ENCODE data around the gene ANAPC16. TPM values are rescaled to one million over a fixed set of nuclear protein-coding genes. Genes with fewer than 3 reads are reported as not detected.

ANAPC16 gene
- total RNA-seq, 2 donors from 2014 or later, result 57.4 to 68.4 TPM

DNA sequence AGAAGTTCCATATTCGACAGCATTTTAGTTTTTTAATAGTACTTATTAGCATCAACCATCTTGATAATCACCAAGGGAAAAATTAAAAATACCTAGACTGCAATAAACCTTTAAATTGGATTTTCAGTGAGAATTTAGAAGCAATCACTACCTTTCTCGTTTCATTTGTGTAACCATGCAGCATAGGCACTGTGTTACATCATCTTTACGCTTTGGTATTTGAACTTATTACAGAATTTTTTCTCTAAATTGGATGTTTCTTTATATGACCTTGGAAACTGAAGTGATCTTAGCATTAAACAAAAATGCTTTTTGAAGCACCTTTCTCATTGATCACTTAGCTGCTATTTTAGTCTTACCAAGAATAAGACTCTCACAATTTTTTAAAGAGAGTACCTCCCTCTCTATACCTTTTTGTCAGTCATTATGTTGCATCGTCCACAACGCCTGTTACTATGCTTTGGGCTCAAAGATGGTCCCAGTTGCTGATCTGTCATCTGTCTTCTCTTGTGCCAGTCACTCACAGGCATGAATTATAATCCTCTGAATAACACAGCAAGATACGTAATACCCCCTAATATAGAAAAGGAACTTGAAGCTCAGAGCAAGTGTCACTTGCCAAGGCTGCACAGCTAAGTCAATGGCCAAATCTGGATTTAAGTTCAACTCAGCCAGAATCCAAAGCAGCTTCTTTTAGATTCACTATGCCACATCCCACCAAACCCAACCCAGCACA, 19.9 kb downstream of the ANAPC16 start:
- Mint-ChIP-seq H3K36me3 (ENCODE audit: low read depth) (peaks cover 27% of the 10 kb centered on the region), H3K4me1 (peaks cover 2% of the 10 kb centered on the region), H3K4me3 (no peak overlapping the region), H3K9me3 (no peaks in the 10 kb centered on the region), H3K27me3 (ENCODE audit: insufficient read depth) (no peaks in the 10 kb centered on the region), H3K27ac (no peak overlapping the region)
- H3K27ac ChIP-seq (ENCODE audit: low read depth, low read length), result no peak overlapping the region
- no peak overlapping the region for H3K4me3 ChIP-seq (ENCODE audit: low read length)
- H3K9me3 ChIP-seq (ENCODE audit: control insufficient read depth, low read length), result no peaks in the 10 kb centered on the region
- DNase-seq, result no peak
- 95 to 96% methylated on average over 6 of the region's 6 CpGs for WGBS, 2 experiments (ENCODE audit: insufficient coverage in 1 of 2, insufficient read length in 1 of 2)
- no peaks in the 10 kb centered on the region for H3K4me1 ChIP-seq (ENCODE audit: control insufficient read depth, insufficient read depth, low read length)
- H3K27me3 ChIP-seq (ENCODE audit: control insufficient read depth, insufficient read depth, low read length, poor library complexity, severe bottlenecking), result no peaks in the 10 kb centered on the region
- no peak overlapping the region for H3K9ac ChIP-seq (ENCODE audit: extremely low read depth, low read length, poor library complexity, severe bottlenecking)
- TF ChIP-seq, protein P1, sequence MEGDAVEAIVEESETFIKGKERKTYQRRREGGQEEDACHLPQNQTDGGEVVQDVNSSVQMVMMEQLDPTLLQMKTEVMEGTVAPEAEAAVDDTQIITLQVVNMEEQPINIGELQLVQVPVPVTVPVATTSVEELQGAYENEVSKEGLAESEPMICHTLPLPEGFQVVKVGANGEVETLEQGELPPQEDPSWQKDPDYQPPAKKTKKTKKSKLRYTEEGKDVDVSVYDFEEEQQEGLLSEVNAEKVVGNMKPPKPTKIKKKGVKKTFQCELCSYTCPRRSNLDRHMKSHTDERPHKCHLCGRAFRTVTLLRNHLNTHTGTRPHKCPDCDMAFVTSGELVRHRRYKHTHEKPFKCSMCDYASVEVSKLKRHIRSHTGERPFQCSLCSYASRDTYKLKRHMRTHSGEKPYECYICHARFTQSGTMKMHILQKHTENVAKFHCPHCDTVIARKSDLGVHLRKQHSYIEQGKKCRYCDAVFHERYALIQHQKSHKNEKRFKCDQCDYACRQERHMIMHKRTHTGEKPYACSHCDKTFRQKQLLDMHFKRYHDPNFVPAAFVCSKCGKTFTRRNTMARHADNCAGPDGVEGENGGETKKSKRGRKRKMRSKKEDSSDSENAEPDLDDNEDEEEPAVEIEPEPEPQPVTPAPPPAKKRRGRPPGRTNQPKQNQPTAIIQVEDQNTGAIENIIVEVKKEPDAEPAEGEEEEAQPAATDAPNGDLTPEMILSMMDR (conservative IDR thresholded peaks at IDR 0.05), result no peak
- peaks cover 28% of the 10 kb centered on the region for H3K36me3 ChIP-seq (ENCODE audit: control insufficient read depth, insufficient read depth, low read length)

- Mint-ChIP-seq H3K4me1 (peaks cover 9% of the 10 kb centered on the region), H3K4me3 (no peak overlapping the region), H3K36me3 (ENCODE audit: low read depth) (peaks cover 14% of the 10 kb centered on the region), H3K9me3 (no peaks in the 10 kb centered on the region), H3K27ac (no peak overlapping the region), H3K27me3 (ENCODE audit: insufficient read depth) (no peaks in the 10 kb centered on the region)
- no peak for DNase-seq
- H3K27ac ChIP-seq (ENCODE audit: low read depth, low read length), result no peak overlapping the region
- H3K9me3 ChIP-seq (ENCODE audit: control insufficient read depth, low read length), result no peaks in the 10 kb centered on the region
- H3K4me1 ChIP-seq (ENCODE audit: control insufficient read depth, insufficient read depth, low read length), result peaks cover under 1% of the 10 kb centered on the region
- no peak overlapping the region for H3K9ac ChIP-seq (ENCODE audit: extremely low read depth, low read length, poor library complexity, severe bottlenecking)
- TF ChIP-seq, protein P1 (conservative IDR thresholded peaks at IDR 0.05), result no peak
- no peaks in the 10 kb centered on the region for H3K27me3 ChIP-seq (ENCODE audit: control insufficient read depth, insufficient read depth, low read length, poor library complexity, severe bottlenecking)
- 91 to 93% methylated on average over 11 to 13 of the region's 13 CpGs for WGBS, 2 experiments (ENCODE audit: insufficient coverage in 1 of 2, insufficient read length in 1 of 2)
- no peak overlapping the region for H3K4me3 ChIP-seq (ENCODE audit: low read length)
- peaks cover 10% of the 10 kb centered on the region for H3K36me3 ChIP-seq (ENCODE audit: control insufficient read depth, insufficient read depth, low read length)
Observed at GRCh38 chr10:72238392-72239175, 22.8 kb downstream of the ANAPC16 start.

- Histone ChIP-seq H3K4me3 (ENCODE audit: low read length) (no peak overlapping the region), H3K4me1 (ENCODE audit: control insufficient read depth, insufficient read depth, low read length) (peaks cover 9% of the 10 kb centered on the region), H3K9me3 (ENCODE audit: control insufficient read depth, low read length) (no peaks in the 10 kb centered on the region), H3K9ac (ENCODE audit: extremely low read depth, low read length, poor library complexity, severe bottlenecking) (no peak overlapping the region), H3K27ac (ENCODE audit: low read depth, low read length) (no peak overlapping the region), H3K36me3 (ENCODE audit: control insufficient read depth, insufficient read depth, low read length) (peaks cover 5% of the 10 kb centered on the region), H3K27me3 (ENCODE audit: control insufficient read depth, insufficient read depth, low read length, poor library complexity, severe bottlenecking) (no peaks in the 10 kb centered on the region)
- Mint-ChIP-seq H3K4me3 (no peak overlapping the region), H3K27ac (no peak overlapping the region), H3K9me3 (no peaks in the 10 kb centered on the region), H3K4me1 (peaks cover 12% of the 10 kb centered on the region), H3K27me3 (ENCODE audit: insufficient read depth) (no peaks in the 10 kb centered on the region), H3K36me3 (ENCODE audit: low read depth) (peaks cover 8% of the 10 kb centered on the region)
- TF ChIP-seq, protein P1 (conservative IDR thresholded peaks at IDR 0.05), result no peak
- WGBS, 2 experiments (ENCODE audit: insufficient coverage in 1 of 2, insufficient read length in 1 of 2), result 100% methylated on average over 1 of the region's 1 CpG; no CpG with 5 or more reads in 1 of the 2 experiments
- DNase-seq, result no peak
Observed at GRCh38 chr10:72239409-72239808, 23.6 kb downstream of the ANAPC16 start.

Measured in endodermal cell (in vitro differentiated cells).